ENCODE data around the gene SERPINA1.

DNA sequence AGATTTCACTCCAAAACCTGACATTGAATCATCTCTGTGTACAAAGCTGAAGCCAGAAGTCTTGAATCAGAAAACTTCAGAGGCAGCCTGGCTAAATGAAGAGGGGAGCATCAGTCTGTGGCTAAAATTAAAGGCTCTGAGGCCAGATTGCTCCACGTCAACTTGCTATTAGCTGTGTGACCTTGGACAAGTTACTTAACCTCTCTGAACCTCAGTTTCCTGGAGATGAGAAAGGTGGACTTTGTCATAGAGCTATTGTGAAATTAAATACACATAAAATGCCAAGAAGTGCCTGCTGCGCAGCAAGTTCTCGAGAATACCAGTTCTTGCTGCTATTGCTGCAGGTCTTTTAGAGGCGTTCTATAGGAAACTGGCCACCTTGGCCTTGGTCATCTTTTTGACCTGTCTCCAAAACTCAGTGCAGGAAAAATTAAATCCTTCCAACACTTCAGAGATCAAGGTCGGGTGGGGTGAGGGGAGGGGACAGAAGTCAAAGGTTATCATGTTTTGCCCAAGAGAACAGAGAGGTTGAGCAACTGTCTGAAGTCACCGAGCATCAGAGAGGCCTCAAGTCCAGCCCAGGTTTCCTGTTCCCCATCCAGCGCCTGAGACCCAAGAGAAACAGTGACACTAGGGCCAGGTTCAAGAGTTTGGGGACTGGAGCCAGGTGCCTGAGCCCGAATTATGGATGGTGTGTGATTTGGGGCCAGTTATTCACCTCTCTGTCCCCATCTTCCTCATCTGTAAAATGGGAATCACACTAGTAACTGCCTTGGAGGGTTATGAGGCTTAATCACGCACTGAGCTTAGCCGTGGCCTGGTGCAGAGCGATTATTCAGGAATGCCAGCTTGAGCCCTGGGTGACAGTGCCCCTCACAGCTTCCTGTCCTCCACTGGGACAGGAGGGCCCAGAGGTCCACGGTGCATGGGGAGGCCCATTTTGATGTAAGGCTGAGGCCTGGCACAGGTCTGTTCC is 1.1 kb downstream of the SERPINA1 start:
- TF ChIP-seq, protein P1, sequence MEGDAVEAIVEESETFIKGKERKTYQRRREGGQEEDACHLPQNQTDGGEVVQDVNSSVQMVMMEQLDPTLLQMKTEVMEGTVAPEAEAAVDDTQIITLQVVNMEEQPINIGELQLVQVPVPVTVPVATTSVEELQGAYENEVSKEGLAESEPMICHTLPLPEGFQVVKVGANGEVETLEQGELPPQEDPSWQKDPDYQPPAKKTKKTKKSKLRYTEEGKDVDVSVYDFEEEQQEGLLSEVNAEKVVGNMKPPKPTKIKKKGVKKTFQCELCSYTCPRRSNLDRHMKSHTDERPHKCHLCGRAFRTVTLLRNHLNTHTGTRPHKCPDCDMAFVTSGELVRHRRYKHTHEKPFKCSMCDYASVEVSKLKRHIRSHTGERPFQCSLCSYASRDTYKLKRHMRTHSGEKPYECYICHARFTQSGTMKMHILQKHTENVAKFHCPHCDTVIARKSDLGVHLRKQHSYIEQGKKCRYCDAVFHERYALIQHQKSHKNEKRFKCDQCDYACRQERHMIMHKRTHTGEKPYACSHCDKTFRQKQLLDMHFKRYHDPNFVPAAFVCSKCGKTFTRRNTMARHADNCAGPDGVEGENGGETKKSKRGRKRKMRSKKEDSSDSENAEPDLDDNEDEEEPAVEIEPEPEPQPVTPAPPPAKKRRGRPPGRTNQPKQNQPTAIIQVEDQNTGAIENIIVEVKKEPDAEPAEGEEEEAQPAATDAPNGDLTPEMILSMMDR (IDR thresholded peaks at IDR 0.05) = no peak
- no peak for TF ChIP-seq POLR2A (IDR thresholded peaks at IDR 0.05)

Measured in vagina (tissue), 2 donors.